HG03103 (cell line): ENCODE data around the gene NRIP2.
"Not testable (repeated sequence)": the region's sequence is repeated elsewhere in the genome, so short reads cannot be mapped to it uniquely, and the experiment has no call there.

ENCODE experiments used
- ATAC-seq: cut with Tn5 transposase; IDR thresholded peaks from one replicate; pipeline ENCODE4 v1.9.1; 2021; ENCODE audit warnings: low read depth; ENCODE audit not compliant: unreplicated experiment

The NRIP2 gene, protein sequence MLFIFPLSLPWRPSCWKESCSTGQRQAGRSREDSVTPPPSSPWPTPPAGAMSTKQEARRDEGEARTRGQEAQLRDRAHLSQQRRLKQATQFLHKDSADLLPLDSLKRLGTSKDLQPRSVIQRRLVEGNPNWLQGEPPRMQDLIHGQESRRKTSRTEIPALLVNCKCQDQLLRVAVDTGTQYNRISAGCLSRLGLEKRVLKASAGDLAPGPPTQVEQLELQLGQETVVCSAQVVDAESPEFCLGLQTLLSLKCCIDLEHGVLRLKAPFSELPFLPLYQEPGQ

DNA sequence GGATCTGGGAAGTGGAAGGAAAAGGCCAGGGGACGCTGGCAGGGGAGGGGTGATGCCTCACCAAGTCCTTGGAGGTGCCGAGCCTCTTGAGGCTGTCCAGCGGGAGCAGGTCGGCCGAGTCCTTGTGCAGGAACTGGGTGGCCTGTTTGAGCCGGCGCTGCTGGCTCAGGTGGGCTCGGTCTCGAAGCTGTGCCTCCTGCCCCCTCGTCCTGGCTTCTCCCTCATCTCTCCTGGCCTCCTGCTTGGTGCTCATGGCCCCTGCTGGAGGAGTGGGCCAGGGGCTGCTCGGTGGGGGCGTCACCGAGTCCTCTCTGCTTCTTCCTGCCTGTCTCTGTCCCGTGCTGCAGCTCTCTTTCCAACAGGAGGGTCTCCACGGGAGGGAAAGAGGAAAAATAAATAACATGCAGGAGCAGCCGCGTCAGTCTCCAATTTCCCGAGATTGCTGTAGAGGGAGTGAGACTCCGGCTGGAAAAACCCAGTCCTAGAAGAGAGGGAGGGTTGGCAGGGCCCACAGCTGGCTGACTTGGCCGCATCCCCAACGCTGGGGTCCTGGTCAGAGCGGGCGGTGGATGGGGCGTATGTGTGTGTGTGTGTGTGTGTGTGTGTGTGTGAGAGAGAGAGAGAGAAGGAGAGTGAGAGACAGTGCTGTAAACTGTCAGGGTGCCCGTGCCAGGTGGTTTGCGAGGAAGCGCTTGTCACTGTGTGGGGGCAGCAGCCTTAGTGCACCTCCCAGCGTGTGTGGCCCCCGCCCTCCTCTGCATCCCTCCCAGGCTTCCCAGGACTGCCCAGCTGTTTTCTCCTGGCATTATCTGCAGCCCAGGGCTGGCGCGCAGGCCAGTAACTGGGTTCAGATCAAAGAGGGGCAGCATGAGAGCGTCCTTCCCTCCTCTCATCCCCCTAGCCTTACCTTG, at the start of gene NRIP2:
TSS of gene NRIP2 (minus strand) at position 455 of the 911 bp plus-strand sequence. CDS start at position 403, 52 bp downstream.
- no peak for ATAC-seq

DNA sequence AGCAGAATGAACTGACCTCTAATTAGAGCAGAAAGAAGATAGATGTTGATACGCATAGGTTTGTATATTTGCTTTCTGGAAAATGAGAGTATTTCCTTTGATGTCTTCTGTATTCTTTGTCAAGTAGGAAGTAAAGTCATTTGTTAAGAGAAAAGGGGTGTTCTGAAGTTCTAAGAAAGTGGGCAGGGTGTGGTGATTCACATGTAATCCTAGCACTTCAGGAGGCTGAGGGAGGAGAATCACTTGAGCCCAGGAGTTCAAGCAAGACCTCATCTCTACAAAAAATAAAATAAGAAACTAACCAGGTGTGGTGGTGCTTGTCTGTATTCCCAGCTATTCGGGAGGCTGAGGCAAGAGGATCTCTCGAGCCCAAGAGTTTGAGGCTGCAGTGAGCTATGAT, 45.0 kb upstream of the NRIP2 start:
- no peak for ATAC-seq

DNA sequence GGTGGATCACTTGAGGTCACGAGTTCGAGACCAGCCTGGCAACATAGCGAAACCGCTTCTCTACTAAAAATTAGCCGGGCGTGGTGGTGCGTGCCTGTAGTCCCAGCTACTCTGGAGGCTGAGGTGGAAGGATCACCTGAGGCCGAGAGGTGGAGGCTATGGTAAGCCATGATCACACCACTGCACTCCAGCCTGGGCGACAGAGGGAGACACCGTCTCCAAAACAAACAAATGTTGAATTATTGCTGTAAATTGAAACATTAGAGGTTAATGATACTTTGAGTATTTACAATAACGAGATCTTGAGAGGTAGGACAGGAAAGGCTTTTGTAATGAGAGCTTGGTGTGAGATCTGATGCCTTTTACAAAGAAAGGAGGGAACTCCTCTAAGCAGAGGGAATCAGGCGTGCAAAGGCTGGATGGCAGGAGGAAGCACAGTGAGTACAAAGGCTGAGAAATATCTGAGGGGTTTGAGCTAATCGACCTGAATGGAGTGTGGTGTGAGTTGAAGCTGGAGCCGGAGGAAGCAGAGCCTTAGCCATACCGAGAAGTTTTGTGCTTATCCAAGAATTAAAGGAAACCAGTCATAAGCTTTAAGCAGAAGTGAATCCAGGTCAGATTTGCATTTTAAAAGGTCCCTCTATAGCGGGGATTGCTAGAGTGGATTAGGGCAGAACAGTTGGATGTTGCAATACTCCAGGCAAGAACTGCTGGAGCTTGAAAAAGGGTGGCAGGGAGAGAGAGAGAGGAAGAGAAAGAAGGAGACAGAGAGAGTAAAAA, 43.3 kb upstream of the NRIP2 start:
- no peak for ATAC-seq

DNA sequence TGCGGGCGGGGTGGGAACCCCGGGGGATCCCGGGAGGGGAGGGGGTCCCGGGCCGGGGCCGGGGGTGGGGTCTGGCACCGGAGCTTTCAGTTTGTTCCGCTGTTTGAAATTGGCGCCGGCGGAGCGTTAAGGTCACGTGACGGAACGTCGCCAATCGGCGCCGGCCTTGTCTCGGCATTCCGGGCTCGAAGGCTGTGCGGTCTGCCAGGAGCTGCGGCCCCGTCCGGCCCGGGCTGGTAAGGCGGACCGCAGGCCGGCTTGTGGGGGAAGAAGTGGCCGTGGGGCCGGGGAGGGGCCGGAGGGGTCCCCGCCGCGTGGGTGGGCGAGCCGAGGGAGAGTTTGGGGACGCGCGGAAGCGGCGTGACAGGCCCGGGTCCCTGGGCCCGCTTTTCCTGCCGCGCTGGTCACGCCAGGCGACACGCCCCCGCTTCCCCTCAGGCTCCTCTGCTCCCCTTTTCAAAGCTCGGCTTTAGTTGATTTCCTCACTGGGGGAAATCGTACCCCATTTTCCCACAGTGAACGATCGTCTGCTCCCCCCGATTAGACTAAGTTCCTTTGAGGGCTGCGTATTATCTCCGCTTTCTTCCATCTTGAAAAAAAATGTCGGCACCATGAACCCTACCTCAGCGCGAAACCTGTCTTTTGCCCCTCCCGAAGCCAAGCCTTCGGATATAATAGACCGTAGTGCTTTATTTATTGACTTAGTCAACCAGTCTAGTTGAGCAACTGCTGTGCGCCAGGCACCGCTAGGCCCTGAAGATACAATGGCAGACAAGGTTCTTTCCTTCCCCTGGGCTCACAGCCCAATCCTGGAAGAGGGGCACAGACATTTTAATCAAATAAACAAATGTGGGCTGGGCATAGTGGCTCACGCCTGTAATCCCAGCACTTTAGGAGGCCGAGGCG, 42.5 kb upstream of the NRIP2 start, which contains the start of the genes FOXM1 and RHNO1:
TSS of gene FOXM1 (minus strand) at position 128 of the 906 bp plus-strand sequence. CDS start 2,696 bp downstream, outside the sequence.
TSS of gene RHNO1 (plus strand) at position 177 of the 906 bp plus-strand sequence. CDS start 8,144 bp downstream, outside the sequence.
- ATAC-seq, result peak; percentile 65

DNA sequence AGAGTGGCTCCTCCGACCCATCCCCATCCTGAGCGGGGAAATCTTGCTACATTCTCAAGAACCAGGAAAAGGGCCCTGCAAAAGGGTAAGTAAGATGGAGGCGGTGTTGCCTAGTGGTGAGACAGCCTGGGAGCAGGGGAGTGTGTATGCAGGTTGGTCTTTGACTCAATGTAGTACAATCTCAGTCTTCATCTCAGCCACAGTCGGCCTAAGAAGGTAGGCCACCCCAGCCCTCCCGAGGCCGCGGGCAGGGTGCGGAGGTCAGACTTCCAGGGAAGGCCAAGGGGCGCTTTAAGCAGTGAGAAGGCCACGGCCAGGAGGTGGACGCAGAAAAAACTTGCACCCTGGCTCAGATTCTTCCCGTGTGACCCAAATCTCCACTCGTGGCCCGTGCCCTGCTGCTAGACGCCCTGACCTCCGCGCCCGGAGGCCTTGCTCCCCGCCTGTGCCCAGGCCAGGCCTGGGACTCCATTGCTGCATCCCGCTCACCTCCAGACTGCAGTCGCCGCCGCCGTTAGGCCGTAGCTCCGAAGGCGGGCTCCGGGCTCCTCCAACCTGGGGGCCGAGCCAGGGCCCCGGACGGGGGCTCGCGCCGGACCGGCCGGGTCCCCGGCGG, 41.7 kb upstream of the NRIP2 start:
- ATAC-seq, result peak; percentile 35

DNA sequence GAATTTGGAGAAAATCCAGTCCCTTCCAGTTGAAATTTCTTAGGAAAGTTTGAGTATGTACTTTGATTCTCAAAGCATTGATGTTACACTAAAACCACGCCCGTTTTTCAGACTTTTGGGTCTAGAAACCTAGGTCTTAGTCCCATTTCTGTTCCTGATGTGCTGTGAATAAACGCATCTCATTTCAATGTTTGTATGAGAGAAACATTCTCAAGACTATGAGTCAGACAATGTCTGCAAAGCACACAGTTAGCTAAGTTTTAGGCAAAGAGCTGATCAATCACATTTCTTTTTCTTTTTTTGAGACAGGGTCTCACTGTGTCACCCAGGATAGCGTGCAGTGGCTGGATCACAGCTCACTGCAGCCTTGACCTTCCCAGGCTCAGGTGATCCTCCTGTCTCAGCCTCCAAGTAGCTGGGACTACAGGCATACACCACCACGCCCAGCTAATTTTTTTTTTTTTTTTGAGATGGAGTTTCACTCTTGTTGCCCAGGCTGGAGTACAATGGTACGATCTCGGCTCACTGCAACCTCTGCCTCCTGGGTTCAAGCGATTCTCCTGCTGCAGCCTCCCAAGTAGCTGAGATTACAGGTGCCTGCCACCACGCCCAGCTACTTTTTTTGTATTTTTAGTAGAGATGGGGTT, 34.3 kb upstream of the NRIP2 start:
- ATAC-seq, result not testable (repeated sequence)

DNA sequence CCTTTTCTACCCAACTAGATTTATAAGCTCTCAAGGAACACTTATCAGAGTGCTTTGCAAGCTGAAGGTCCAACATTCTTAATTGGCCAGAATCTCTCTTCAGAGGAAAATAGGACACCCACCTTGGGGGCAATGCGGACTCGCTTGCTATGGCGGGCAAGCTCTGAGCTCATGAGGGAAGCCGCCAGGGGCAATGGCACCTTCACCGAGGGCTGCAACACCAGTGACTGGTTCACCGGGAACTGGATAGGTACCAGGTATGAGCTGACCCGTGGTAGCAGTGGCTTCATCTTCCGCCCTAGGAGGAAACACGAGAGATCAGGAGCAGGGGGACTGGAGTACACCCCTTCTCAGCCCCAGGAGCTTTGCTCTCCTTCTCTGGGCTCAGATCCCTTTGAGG, 29.4 kb upstream of the NRIP2 start:
- no peak for ATAC-seq

DNA sequence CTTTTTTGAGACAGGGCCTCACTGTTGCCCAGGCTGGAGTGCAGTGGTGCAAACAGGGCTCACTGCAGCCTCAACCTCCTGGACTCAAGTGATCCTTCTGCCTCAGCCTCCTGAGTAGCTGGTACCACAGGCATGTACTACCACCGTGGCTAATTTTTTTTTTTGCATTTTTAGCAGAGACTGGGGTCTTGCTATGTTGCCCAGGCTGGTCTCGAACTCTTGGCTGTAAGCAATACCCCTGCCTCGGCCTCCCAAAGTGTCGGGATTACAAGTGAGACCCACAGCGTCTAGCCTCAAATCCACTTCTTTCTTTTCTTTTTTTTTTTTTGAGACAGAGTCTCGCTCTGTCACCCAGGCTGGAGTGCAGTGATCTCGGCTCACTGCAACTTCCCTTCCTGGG, 28.6 kb upstream of the NRIP2 start:
- ATAC-seq, result not testable (repeated sequence)

DNA sequence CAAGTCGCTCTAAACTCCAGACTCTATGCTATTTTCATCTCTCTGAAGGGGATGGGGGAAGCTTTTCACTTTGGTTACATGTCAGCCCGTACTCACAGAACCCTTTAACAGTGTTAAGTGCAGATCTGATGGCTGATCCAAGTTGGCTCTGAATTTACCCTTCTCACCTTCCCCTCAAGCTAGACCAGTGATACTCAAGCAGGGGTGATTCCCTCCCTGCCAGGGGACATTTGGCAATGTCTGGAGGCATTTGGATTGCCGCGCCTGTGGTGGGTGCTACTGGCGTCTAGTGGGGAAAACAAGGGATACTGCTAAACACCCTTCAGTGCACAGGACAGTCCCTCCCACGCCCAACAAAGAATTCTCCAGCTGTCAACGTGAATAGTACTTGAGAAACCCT, 28.0 kb upstream of the NRIP2 start:
- no peak for ATAC-seq

DNA sequence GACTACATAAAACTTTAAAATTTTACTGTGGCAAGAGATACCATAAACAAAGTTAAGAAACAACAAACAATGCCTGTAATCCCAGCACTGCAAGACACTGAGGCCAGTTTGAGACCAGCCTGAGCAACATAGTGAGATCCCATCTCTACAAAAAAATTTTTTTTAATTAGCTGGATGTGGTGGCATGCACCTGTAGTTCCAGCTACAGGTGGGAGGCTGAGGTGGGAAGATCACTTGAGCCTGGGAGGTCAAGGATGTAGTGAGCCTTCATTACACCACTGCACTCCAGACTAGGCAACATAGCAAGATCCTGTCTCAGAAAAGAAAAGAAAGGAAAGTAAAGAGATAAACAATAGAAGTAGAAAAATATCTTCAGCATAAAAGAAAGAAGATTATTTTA, 25.3 kb upstream of the NRIP2 start:
- no peak for ATAC-seq

DNA sequence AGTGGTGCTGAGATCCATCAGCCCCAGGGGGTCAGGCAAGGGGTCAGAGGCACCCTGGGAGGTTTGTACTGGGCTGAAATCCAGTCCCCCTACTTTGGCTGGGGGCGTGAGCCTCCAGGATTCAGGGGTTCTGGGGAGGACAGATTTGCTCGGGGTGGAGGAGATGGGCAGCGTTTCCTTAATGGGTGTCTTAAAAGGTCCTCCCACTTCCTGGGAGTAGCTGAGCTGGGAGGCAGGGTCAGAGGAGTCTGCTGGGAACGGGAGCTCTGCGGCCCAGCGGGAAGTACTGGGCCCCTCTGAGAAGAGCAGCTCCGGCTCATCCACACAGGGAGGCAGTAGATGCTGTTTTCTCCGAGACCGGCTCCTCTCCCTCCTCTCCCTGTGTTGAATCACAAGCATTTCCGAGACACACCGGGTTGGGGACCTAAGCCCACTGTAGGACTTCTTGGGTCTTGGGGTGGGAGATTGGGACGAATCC, 24.1 kb upstream of the NRIP2 start:
- no peak for ATAC-seq

DNA sequence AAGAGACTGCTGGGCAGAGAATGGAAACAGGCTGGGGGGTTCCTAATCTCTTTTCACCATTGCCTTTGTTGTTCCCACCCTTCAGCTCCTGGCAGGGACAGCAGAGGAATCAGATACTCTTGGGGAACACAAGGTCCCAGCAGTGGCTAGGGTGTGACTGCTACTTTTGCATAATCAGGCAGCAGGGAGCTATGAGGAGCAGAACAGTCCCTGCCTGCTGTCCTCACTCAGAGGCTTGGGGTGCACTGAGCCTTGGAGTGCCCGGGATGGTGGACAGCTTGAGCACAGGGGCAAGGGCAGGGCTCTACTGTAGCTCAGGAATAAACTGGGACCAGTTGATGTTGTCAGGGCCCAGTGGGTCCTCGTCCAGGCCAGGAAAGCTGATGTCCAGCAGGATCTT, 23.5 kb upstream of the NRIP2 start:
- ATAC-seq, result no peak

DNA sequence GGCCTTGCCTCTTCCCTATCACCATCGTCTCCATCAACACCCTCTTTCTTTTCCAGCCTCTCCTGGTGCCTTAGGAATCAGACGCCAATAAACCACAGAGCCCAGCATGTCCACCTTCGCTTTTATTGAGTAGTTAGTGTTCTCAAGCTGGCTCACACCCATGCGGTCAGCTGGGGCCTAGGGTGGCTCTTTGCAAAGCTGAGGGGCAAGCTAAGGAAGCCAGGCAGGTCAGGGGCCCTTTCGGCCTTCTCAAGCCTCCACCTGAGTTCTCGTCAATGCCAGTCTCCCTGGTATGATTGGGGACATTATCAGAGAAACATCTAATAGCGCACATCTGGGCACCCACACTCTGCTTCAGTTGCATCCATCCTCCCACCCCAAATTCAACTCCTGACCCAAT, 22.7 kb upstream of the NRIP2 start:
- no peak for ATAC-seq

DNA sequence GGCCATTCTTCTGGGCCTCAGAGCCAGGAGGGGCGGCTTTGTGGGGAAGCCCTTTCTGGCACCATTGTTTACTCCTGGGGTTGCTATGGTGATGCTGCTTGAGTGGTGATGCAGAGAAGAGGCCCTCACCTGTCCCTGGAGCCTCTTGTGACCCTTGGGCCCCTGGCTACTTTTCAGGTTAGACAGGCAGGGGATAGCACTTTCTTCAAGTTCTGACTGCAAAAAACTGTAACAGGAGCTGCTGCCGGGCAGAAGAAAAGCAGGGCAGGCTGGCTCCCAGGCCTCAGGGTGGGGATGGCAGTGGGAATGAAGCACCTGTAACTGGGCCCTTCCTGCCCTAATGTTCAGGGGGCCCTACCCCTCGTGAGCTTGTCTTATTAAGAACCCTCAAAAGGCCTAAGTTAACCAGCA, 22.2 kb upstream of the NRIP2 start, which contains the start of gene TEX52:
TSS of gene TEX52 (minus strand) at position 19 of the 411 bp plus-strand sequence. CDS start at position 6, 13 bp downstream.
- ATAC-seq, result no peak

DNA sequence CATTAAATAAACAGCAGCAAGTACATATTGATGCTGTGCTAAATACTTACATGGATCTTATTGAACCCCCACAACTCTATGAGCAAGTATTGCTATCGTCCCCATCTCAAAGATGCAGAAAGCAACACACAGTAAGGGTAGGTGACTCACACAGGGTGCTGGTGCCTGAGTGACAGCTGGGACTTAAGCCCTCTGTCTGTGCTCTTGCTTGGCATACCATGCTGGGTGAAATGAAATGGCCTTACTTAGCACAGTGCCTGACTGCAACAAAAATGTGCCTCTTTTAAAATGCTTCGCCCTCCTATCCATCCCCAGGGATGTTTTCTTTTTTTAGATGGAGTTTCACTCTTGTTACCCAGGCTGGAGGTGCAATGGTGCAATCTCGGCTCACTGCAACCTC, 21.2 kb upstream of the NRIP2 start:
- ATAC-seq, result no peak

DNA sequence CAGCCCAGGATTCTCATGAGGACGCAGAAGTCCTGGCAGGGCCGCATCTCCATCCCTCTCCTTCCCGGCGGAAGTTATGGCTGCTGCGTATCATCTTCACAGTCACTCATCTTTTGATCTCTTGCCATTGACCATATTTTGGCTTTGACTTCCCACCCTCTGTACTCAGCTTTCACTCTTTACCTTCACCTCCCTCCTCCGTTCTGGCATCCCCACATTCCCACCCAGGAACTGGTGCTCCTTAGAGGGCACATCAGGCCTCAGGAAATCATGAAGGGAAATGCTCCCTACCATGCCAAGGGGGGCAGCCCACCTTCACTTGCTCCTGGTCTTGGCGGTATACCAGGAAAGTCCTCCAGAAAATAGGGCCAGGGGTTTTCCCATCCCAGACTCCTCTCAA, 20.7 kb upstream of the NRIP2 start:
- no peak for ATAC-seq

DNA sequence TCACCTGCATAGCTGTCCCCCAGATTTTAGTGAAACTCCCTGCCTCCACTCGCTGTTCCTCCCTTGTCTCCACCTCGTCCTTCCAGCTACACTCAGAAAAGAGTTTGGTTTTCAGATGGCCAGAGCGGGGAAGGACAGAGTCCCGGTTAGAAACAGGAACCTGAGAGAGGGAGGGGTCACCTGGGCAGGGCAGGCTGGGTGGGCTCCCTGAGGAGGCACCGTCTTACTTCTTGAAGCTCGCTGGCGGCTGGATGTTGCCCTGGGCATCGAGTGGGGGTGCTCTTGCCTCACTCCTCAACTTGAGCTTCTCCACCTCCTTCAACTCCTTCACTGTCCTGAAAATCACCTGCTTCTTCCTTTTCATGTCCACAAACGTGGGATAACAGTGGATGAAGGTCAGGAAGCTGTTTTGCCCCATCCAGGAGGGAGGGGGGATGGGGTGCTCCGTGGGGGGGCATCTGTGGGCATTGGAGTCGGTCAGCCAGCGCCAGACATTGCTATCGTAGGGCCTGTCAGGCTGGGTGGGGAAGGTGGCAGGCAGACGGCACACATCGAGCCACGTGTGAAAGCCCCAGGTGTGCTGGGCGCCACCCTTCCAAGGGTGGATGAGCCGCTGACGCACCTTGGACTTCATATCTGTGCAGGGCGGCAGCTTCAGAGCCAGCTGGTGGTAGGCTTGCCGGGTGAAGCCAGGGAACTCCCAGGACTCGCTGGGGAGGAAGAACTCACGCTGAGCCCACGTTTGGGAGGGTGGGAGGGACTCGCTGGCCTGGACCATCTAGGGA, 20.0 kb upstream of the NRIP2 start:
- ATAC-seq, result no peak

DNA sequence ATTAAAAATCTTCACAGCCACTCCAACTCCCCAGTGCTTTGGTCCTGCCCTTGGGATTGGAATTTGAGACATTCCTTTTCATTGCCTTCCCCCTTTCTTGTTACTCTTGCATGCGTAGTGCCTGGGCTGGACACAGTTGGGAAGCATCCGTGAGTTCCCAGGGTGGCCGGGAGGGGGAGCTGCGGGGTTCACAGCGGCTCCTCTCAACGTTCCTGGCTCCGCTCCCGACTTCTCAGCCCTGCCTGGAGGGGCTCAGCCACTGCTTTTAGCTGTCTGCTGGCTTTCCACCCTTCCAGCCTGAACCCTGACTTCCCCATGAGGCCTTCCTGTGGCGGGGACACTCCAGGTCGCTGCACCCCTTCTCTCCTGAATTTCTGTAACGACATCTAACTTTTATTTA, 18.8 kb upstream of the NRIP2 start:
- ATAC-seq, result no peak
